ENCODE data around the gene SEMA5A. TPM values are rescaled to one million over a fixed set of nuclear protein-coding genes. Genes with fewer than 3 reads are reported as not detected.

Gene SEMA5A
- total and polyA plus RNA-seq, 2 donors (not counting 1 experiment from before 2014, with no cell fraction given), result not detected

DNA sequence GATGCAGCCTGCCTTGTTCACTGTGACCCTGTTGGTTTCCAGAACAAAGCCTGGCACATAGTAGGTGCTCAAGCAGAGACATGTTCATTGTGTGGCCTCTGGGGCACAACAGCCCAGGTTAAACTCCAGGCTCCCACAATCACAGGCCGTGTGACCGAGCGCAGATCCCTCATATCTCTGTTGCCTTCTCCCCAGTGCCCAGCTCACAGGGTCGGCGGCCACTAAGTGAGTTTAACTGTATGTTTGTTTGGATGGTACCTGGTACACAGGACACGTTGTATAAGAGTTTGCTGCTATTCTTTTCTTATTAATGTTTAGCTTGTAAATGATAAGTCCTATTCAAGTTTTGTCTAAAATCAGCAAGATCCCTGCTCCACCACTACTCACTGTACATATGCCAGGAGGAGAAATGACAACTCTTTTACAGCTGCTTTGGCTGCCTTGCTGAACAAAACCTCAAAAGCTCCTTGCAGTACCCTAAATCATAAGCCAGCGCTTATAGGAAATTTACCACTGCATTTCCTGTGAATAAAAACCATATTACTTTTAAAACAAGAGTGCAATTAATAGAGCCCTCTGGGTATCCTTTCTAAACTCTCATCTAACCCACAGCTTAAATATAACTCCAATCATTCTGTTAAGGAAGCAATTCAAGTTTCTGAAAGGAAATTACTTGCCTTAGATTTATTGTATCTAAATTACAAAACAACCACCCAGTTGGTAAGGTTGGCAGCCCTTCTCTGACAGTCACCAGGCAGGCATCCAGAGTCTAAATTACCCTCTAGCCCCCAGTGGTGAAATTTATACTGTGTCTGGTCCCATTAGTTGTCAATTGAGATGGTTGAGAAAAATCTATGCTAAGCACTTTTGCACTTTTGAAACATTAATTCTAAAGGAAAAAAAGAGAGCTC is 379.4 kb downstream of the SEMA5A start:
- 0% methylated on average over 1 of the region's 7 CpGs for WGBS (ENCODE audit: insufficient coverage)
- no peak overlapping the region for H2AFZ ChIP-seq (ENCODE audit: insufficient read depth, low read depth, low read length, poor library complexity, severe bottlenecking)
- no peaks in the 10 kb centered on the region for H3K27me3 ChIP-seq (replicated peaks in 1 of 4; ENCODE audit: control extremely low read depth in 1 of 4, control insufficient read depth in 3 of 4, insufficient read depth in 4 of 4, low read length in 3 of 4)
- no peak overlapping the region for H3K27ac Mint-ChIP-seq
- H3K4me1 Mint-ChIP-seq, result no peaks in the 10 kb centered on the region
- no peak overlapping the region for H3K4me3 Mint-ChIP-seq
- intact Hi-C loops (cut with micrococcal nuclease), result no loop called here
- H3K27me3 Mint-ChIP-seq, result no peaks in the 10 kb centered on the region
- H3K27ac ChIP-seq (ENCODE audit: low read length in 2 of 2), result no peak overlapping the region
- H3K4me1 ChIP-seq (ENCODE audit: control insufficient read depth in 2 of 2, insufficient read depth in 2 of 2, low read length in 2 of 2), result no peaks in the 10 kb centered on the region
- no peak overlapping the region for H3K9ac ChIP-seq (ENCODE audit: low read length)
- ATAC-seq (ENCODE audit: low read depth) (no peak), DNase-seq (no peak)
- no peak overlapping the region for H3K4me2 ChIP-seq (replicated peaks; ENCODE audit: low read depth, low read length, poor library complexity, severe bottlenecking)
- no peak overlapping the region for H3K4me3 ChIP-seq (ENCODE audit: control extremely low read depth in 1 of 5, extremely low read depth in 1 of 5, insufficient read depth in 1 of 5, low read depth in 2 of 5, low read length in 4 of 5)
- peaks cover 0 to 3% (median 0%) of the 10 kb centered on the region in 3 donors for H3K9me3 ChIP-seq (ENCODE audit: control extremely low read depth in 1 of 3, control insufficient read depth in 2 of 3, insufficient read depth in 1 of 3, low read length in 2 of 3)
- no peaks in the 10 kb centered on the region for H3K36me3 ChIP-seq (replicated peaks in 1 of 2; ENCODE audit: control extremely low read depth in 1 of 2, control insufficient read depth in 1 of 2, extremely low read depth in 1 of 2, insufficient read depth in 2 of 2, low read length in 1 of 2)
- ChIA-PET POLR2A (no interaction called here), CTCF (no interaction called here)
- no peak for TF ChIP-seq EZH2 (IDR thresholded peaks at IDR 0.05; ENCODE audit: borderline replicate concordance, insufficient read depth, low read depth, low read length, poor library complexity, severe bottlenecking)
- TF ChIP-seq, protein P1, sequence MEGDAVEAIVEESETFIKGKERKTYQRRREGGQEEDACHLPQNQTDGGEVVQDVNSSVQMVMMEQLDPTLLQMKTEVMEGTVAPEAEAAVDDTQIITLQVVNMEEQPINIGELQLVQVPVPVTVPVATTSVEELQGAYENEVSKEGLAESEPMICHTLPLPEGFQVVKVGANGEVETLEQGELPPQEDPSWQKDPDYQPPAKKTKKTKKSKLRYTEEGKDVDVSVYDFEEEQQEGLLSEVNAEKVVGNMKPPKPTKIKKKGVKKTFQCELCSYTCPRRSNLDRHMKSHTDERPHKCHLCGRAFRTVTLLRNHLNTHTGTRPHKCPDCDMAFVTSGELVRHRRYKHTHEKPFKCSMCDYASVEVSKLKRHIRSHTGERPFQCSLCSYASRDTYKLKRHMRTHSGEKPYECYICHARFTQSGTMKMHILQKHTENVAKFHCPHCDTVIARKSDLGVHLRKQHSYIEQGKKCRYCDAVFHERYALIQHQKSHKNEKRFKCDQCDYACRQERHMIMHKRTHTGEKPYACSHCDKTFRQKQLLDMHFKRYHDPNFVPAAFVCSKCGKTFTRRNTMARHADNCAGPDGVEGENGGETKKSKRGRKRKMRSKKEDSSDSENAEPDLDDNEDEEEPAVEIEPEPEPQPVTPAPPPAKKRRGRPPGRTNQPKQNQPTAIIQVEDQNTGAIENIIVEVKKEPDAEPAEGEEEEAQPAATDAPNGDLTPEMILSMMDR (IDR thresholded peaks at IDR 0.05), result no peak
- no peaks in the 10 kb centered on the region for H3K9me3 Mint-ChIP-seq (ENCODE audit: insufficient read depth)
- H4K20me1 ChIP-seq (ENCODE audit: control insufficient read depth, insufficient read depth, low read length, poor library complexity, severe bottlenecking), result no peaks in the 10 kb centered on the region
- H3K79me2 ChIP-seq (ENCODE audit: control insufficient read depth, insufficient read depth, low read length), result no peaks in the 10 kb centered on the region

DNA sequence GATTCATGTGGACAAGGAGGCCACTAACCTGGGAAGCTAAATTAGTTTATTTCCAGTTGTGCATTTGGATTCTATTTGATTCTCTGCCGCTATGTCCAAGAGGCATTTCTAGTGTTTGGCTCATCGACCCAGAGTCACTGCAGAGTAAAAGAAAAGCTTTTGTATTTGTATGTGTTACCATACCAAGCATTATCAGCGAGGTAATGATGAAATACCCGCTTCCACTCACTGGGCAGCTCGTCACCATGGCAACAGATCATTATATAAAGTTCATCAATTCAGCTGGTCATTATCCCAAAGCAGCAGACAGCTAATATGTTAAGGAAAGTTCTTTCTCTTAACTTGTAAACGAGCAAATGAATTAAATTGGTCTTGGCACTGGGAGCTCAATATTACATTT is 380.3 kb downstream of the SEMA5A start:
- H3K9ac ChIP-seq (ENCODE audit: low read length), result no peak overlapping the region
- DNase-seq, result no peak
- H2AFZ ChIP-seq (ENCODE audit: insufficient read depth, low read depth, low read length, poor library complexity, severe bottlenecking), result no peak overlapping the region
- H3K4me1 Mint-ChIP-seq, result no peaks in the 10 kb centered on the region
- H3K79me2 ChIP-seq (ENCODE audit: control insufficient read depth, insufficient read depth, low read length), result no peaks in the 10 kb centered on the region
- WGBS (ENCODE audit: insufficient coverage), result no CpG with 5 or more reads among the region's 6 CpGs
- TF ChIP-seq, protein P1 (IDR thresholded peaks at IDR 0.05), result no peak
- no peak for TF ChIP-seq EZH2 (IDR thresholded peaks at IDR 0.05; ENCODE audit: borderline replicate concordance, insufficient read depth, low read depth, low read length, poor library complexity, severe bottlenecking)
- no peaks in the 10 kb centered on the region for H3K27me3 Mint-ChIP-seq
- H3K4me2 ChIP-seq (replicated peaks; ENCODE audit: low read depth, low read length, poor library complexity, severe bottlenecking), result no peak overlapping the region
- CTCF ChIA-PET, result no interaction called here
- no peak overlapping the region for H3K4me3 Mint-ChIP-seq
- no peak overlapping the region for H3K27ac Mint-ChIP-seq
- no peaks in the 10 kb centered on the region for H3K27me3 ChIP-seq (replicated peaks in 1 of 4; ENCODE audit: control extremely low read depth in 1 of 4, control insufficient read depth in 3 of 4, insufficient read depth in 4 of 4, low read length in 3 of 4)
- H4K20me1 ChIP-seq (ENCODE audit: control insufficient read depth, insufficient read depth, low read length, poor library complexity, severe bottlenecking), result no peaks in the 10 kb centered on the region
- no peaks in the 10 kb centered on the region for H3K4me1 ChIP-seq (ENCODE audit: control insufficient read depth in 2 of 2, insufficient read depth in 2 of 2, low read length in 2 of 2)
- H3K9me3 ChIP-seq (ENCODE audit: control extremely low read depth in 1 of 3, control insufficient read depth in 2 of 3, insufficient read depth in 1 of 3, low read length in 2 of 3), result peaks cover 0 to 3% (median 0%) of the 10 kb centered on the region in 3 donors
- H3K4me3 ChIP-seq (ENCODE audit: control extremely low read depth in 1 of 5, extremely low read depth in 1 of 5, insufficient read depth in 1 of 5, low read depth in 2 of 5, low read length in 4 of 5), result no peak overlapping the region
- H3K36me3 ChIP-seq (replicated peaks in 1 of 2; ENCODE audit: control extremely low read depth in 1 of 2, control insufficient read depth in 1 of 2, extremely low read depth in 1 of 2, insufficient read depth in 2 of 2, low read length in 1 of 2), result no peaks in the 10 kb centered on the region
- intact Hi-C loops (cut with micrococcal nuclease), result no loop called here
- POLR2A ChIA-PET, result no interaction called here
- no peak for ATAC-seq (ENCODE audit: low read depth)
- H3K9me3 Mint-ChIP-seq (ENCODE audit: insufficient read depth), result no peaks in the 10 kb centered on the region
- H3K27ac ChIP-seq (ENCODE audit: low read length in 2 of 2), result no peak overlapping the region

Data from B cell (primary cell).